Neuronal stem cell (in vitro differentiated cells): ENCODE data around the gene LPAR1.
A peak's percentile ranks its signal among the peaks of the same experiment; 100 is the strongest.

ENCODE experiments used
- DNase-seq: peaks from one replicate; pipeline ENCODE4 v3.0.0-alpha.2; 2013; ENCODE audit warnings: low spot score
- H2AFZ ChIP-seq: one replicate; pipeline ENCODE4 v1.6.1; 2013; ENCODE audit warnings: mild to moderate bottlenecking, low read length, inconsistent platforms
- H2AK5ac ChIP-seq: 2 replicates; pipeline ENCODE4 v1.6.1; 2013; ENCODE audit warnings: low read depth, mild to moderate bottlenecking, inconsistent platforms, low read length, moderate library complexity, mixed read lengths
- H2BK120ac ChIP-seq: 2 replicates; pipeline ENCODE4 v1.6.1; 2013; ENCODE audit warnings: low read depth, mild to moderate bottlenecking, inconsistent platforms, low read length, moderate library complexity, mixed read lengths
- H2BK12ac ChIP-seq: one replicate; pipeline ENCODE4 v1.6.1; 2013; ENCODE audit warnings: low read length, inconsistent platforms
- H2BK15ac ChIP-seq: 2 replicates; pipeline ENCODE4 v1.6.1; 2013; ENCODE audit warnings: mild to moderate bottlenecking, low read length, inconsistent platforms, mixed read lengths
- H2BK5ac ChIP-seq: one replicate; pipeline ENCODE4 v1.6.1; 2013; ENCODE audit warnings: inconsistent platforms, mild to moderate bottlenecking, low read length, moderate library complexity
- H3K14ac ChIP-seq: one replicate; pipeline ENCODE4 v1.6.1; 2013; ENCODE audit warnings: low read length, inconsistent platforms
- H3K18ac ChIP-seq: 2 replicates; pipeline ENCODE4 v1.6.1; 2013; ENCODE audit warnings: low read length, inconsistent platforms
- H3K23ac ChIP-seq: 2 replicates; pipeline ENCODE4 v1.6.1; 2013; ENCODE audit warnings: low read depth, mild to moderate bottlenecking, mixed read lengths, low read length, inconsistent platforms; ENCODE audit not compliant: poor library complexity
- H3K27ac ChIP-seq: replicated peaks from 3 replicates; pipeline ENCODE4 v1.5.1; 2013; ENCODE audit warnings: low read length, inconsistent platforms
- H3K27me3 ChIP-seq, 3 experiments: 2 replicates each; pipeline ENCODE4 v1.6.1; 2013; ENCODE audit warnings: low read length in 3 of 3, mild to moderate bottlenecking in 2 of 3, inconsistent platforms in 1 of 3, low read depth in 1 of 3, mixed read lengths in 1 of 3, moderate library complexity in 1 of 3; ENCODE audit not compliant: control insufficient read depth in 3 of 3, insufficient read depth in 3 of 3
- H3K36me3 ChIP-seq, 2 donors: replicated peaks in 1 of 2; 2 replicates each; pipeline ENCODE4 v1.6.1; 2013; ENCODE audit warnings: low read length in 2 of 2; ENCODE audit not compliant: control insufficient read depth in 2 of 2, insufficient read depth in 2 of 2
- H3K4ac ChIP-seq: 2 replicates; pipeline ENCODE4 v1.6.1; 2013; ENCODE audit warnings: inconsistent platforms, mild to moderate bottlenecking, low read length, moderate library complexity
- H3K4me1 ChIP-seq, 2 donors: 1 replicate in 1 of 2; 2 replicates in 1 of 2; pipeline ENCODE4 v1.6.1; 2013; ENCODE audit warnings: low read length in 2 of 2, low read depth in 1 of 2; ENCODE audit not compliant: control insufficient read depth in 2 of 2, insufficient read depth in 1 of 2
- H3K4me2 ChIP-seq: one replicate; pipeline ENCODE4 v1.6.1; 2013; ENCODE audit warnings: mild to moderate bottlenecking, low read length, inconsistent platforms; ENCODE audit not compliant: insufficient read depth, poor library complexity, severe bottlenecking
- H3K4me3 ChIP-seq, 2 donors: 2 replicates each; pipeline ENCODE4 v1.5.1; 2013; ENCODE audit warnings: low read length in 2 of 2, mild to moderate bottlenecking in 2 of 2, inconsistent platforms in 1 of 2, moderate library complexity in 1 of 2
- H3K79me1 ChIP-seq: one replicate; pipeline ENCODE4 v1.6.1; 2013; ENCODE audit warnings: low read depth, mild to moderate bottlenecking, inconsistent platforms, low read length, moderate library complexity
- H3K9ac ChIP-seq: one replicate; pipeline ENCODE4 v1.6.1; 2013; ENCODE audit warnings: mild to moderate bottlenecking, low read depth, low read length, inconsistent platforms; ENCODE audit not compliant: poor library complexity
- H3K9me3 ChIP-seq, 2 donors: replicated peaks in 1 of 2; 2 replicates each; pipeline versions ENCODE3 to v1.6.1; 2013; ENCODE audit warnings: low read length in 2 of 2, mild to moderate bottlenecking in 2 of 2, inconsistent platforms in 1 of 2, low read depth in 1 of 2, mixed read lengths in 1 of 2, moderate library complexity in 1 of 2; ENCODE audit not compliant: control insufficient read depth in 2 of 2, insufficient read depth in 1 of 2
- H4K8ac ChIP-seq: one replicate; pipeline ENCODE4 v1.6.1; 2013; ENCODE audit warnings: low read depth, mild to moderate bottlenecking, inconsistent platforms, low read length, moderate library complexity
- H4K91ac ChIP-seq: one replicate; pipeline ENCODE4 v1.6.1; 2013; ENCODE audit warnings: low read length, low read depth, mild to moderate bottlenecking, inconsistent platforms; ENCODE audit not compliant: poor library complexity
- WGBS, 2 donors: extraction: QIAGEN DNeasy Blood & Tissue Kit; methylation state at CpG; one replicate each; pipeline ENCODE4 v1.1.7; 2013; ENCODE audit warnings: missing lambda C conversion rate in 2 of 2, mixed read lengths in 1 of 2; ENCODE audit not compliant: insufficient read length in 2 of 2, insufficient replicate concordance in 1 of 2; ENCODE audit errors: extremely low coverage in 2 of 2; 5-methylcytosine and 5-hydroxymethylcytosine counted together

LPAR1 gene

GRCh38 chr9:110835404-110835803 is 202.9 kb downstream of the LPAR1 start:
- Histone ChIP-seq H3K23ac (no peak overlapping the region), H3K9me3 (peaks cover 0 to 2% of the 10 kb centered on the region in 2 donors), H3K4me1 (peaks cover 0 to 5% of the 10 kb centered on the region in 2 donors), H2AK5ac (no peak overlapping the region), H4K91ac (no peak overlapping the region), H3K4ac (no peak overlapping the region), H3K14ac (no peak overlapping the region), H3K9ac (no peak overlapping the region), H3K36me3 (no peaks in the 10 kb centered on the region), H3K79me1 (peaks cover 2% of the 10 kb centered on the region), H4K8ac (no peak overlapping the region), H2BK15ac (no peak overlapping the region), H2BK120ac (no peak overlapping the region), H2BK5ac (no peak overlapping the region), H3K18ac (no peak overlapping the region), H2AFZ (no peak overlapping the region), H3K4me3 (no peak overlapping the region), H3K27me3 (no peaks in the 10 kb centered on the region), H3K4me2 (no peak overlapping the region), H3K27ac (no peak overlapping the region), H2BK12ac (no peak overlapping the region)
- DNase-seq, result no peak
- no CpG with 5 or more reads among the region's 3 CpGs for WGBS, 2 donors

- H2AFZ ChIP-seq, result no peak overlapping the region
- DNase-seq, result no peak
- peaks cover 2% of the 10 kb centered on the region for H3K79me1 ChIP-seq
- no peak overlapping the region for H2BK12ac ChIP-seq
- H3K14ac ChIP-seq, result no peak overlapping the region
- H3K18ac ChIP-seq, result no peak overlapping the region
- H3K4me2 ChIP-seq, result no peak overlapping the region
- no peaks in the 10 kb centered on the region for H3K27me3 ChIP-seq
- H3K4me1 ChIP-seq, result peaks cover 0 to 5% of the 10 kb centered on the region in 2 donors
- H3K27ac ChIP-seq, result no peak overlapping the region
- H3K4ac ChIP-seq, result no peak overlapping the region
- H2AK5ac ChIP-seq, result no peak overlapping the region
- H2BK15ac ChIP-seq, result no peak overlapping the region
- H4K8ac ChIP-seq, result no peak overlapping the region
- no peak overlapping the region for H4K91ac ChIP-seq
- H2BK120ac ChIP-seq, result no peak overlapping the region
- no peak overlapping the region for H3K23ac ChIP-seq
- no CpG with 5 or more reads among the region's 3 CpGs for WGBS, 2 donors
- H2BK5ac ChIP-seq, result no peak overlapping the region
- no peaks in the 10 kb centered on the region for H3K36me3 ChIP-seq
- H3K9me3 ChIP-seq, result peaks cover 0 to 2% of the 10 kb centered on the region in 2 donors
- no peak overlapping the region for H3K4me3 ChIP-seq
- no peak overlapping the region for H3K9ac ChIP-seq
Observed at GRCh38 chr9:110832926-110833325, 205.3 kb downstream of the LPAR1 start.

GRCh38 chr9:110830495-110830894 is 207.8 kb downstream of the LPAR1 start:
- H3K9ac ChIP-seq, result no peak overlapping the region
- no peak overlapping the region for H4K8ac ChIP-seq
- H3K79me1 ChIP-seq, result peaks cover 2% of the 10 kb centered on the region
- H3K4me2 ChIP-seq, result no peak overlapping the region
- no peak overlapping the region for H3K27ac ChIP-seq
- H3K36me3 ChIP-seq, result no peaks in the 10 kb centered on the region
- peaks cover 0 to 2% of the 10 kb centered on the region in 2 donors for H3K9me3 ChIP-seq
- WGBS, 2 donors, result no CpG with 5 or more reads among the region's 21 CpGs
- H3K4me1 ChIP-seq, result peaks cover 0 to 5% of the 10 kb centered on the region in 2 donors
- no peak overlapping the region for H3K4me3 ChIP-seq
- H2BK120ac ChIP-seq, result no peak overlapping the region
- H3K27me3 ChIP-seq, result no peaks in the 10 kb centered on the region
- no peak for DNase-seq
- no peak overlapping the region for H2BK15ac ChIP-seq
- no peak overlapping the region for H3K23ac ChIP-seq
- no peak overlapping the region for H2BK5ac ChIP-seq
- H3K4ac ChIP-seq, result no peak overlapping the region
- no peak overlapping the region for H2AFZ ChIP-seq
- no peak overlapping the region for H3K14ac ChIP-seq
- peak overlapping the region; percentile 77 for H2AK5ac ChIP-seq
- no peak overlapping the region for H4K91ac ChIP-seq
- H3K18ac ChIP-seq, result peak overlapping the region; percentile 59
- no peak overlapping the region for H2BK12ac ChIP-seq

- H3K4me3 ChIP-seq, result no peak overlapping the region
- H3K14ac ChIP-seq, result no peak overlapping the region
- no peak overlapping the region for H2AFZ ChIP-seq
- no peak overlapping the region for H3K4ac ChIP-seq
- no peak overlapping the region for H3K4me2 ChIP-seq
- no peak overlapping the region for H4K91ac ChIP-seq
- H3K36me3 ChIP-seq, result no peaks in the 10 kb centered on the region
- peaks cover 0 to 5% of the 10 kb centered on the region in 2 donors for H3K4me1 ChIP-seq
- WGBS, 2 donors, result no CpG with 5 or more reads among the region's 3 CpGs
- DNase-seq, result no peak
- no peaks in the 10 kb centered on the region for H3K27me3 ChIP-seq
- no peak overlapping the region for H2AK5ac ChIP-seq
- H3K79me1 ChIP-seq, result peaks cover 2% of the 10 kb centered on the region
- peaks cover 0 to 6% of the 10 kb centered on the region in 2 donors for H3K9me3 ChIP-seq
- H3K27ac ChIP-seq, result no peak overlapping the region
- H2BK12ac ChIP-seq, result no peak overlapping the region
- H3K18ac ChIP-seq, result no peak overlapping the region
- H2BK120ac ChIP-seq, result no peak overlapping the region
- no peak overlapping the region for H4K8ac ChIP-seq
- H3K9ac ChIP-seq, result no peak overlapping the region
- H3K23ac ChIP-seq, result no peak overlapping the region
- no peak overlapping the region for H2BK5ac ChIP-seq
- no peak overlapping the region for H2BK15ac ChIP-seq
Observed at GRCh38 chr9:110828264-110828663, 210.0 kb downstream of the LPAR1 start.
